ENCODE measurements around the gene WASHC3.
"Not testable (repeated sequence)": the region's sequence is repeated elsewhere in the genome, so short reads cannot be mapped to it uniquely, and the experiment has no call there.

WASHC3 gene

GRCh38 chr12:102061560-102062418 is at the start of gene WASHC3:
Gene WASHC3 (minus strand): TSS chr12:102061991. CDS start chr12:102061962, 29 bp downstream.
- FAIRE-seq: peak; percentile 97

DNA sequence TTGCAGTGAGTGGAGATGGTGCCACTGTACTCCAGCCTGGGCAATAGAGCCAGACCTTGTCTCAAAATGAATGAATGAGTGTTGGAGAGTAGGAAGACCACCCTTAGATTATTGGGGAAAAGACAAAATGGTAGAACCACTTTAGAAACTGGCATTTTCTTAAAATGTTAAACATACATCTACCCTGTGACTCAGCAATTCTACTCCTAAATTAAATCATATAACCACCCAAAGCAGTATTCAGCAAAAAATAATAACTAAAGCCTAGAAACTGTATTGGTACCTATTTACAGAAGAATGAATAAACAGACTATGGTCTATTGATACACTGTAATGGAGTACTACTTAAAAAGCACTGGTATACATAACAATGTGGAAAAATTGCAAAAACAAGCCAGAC is 49.0 kb upstream of the WASHC3 start:
- no peak for FAIRE-seq

GRCh38 chr12:102107970-102108369 is 46.2 kb upstream of the WASHC3 start:
- no peak for FAIRE-seq

- no peak for FAIRE-seq
These were observed 45.1 kb upstream of the WASHC3 start for GRCh38 chr12:102106905-102107304.

DNA sequence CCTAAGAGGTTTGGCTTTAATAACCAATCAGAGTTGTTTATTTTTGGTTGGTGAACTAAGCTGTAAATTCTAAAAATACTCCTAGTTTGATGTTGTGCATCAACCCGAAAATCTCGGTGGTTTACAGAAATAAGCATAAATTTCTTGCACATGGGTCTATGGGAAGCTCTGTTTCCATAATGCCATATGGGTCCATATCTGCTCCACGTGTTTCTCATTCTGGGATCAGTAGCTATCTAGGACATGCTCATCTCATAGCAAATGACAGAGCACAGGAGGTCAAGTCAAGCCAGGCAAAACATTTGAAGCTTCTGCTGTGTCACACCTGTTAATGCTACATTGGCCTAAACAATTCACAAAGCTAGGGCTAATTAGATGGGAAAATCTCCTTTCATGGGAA is 35.1 kb upstream of the WASHC3 start:
- FAIRE-seq: no peak

- peak; percentile 86 for FAIRE-seq
These were observed 34.0 kb upstream of the WASHC3 start for GRCh38 chr12:102095677-102096263.

- no peak for FAIRE-seq
These were observed 31.5 kb upstream of the WASHC3 start for GRCh38 chr12:102093319-102093718.

GRCh38 chr12:102089228-102089835 is 27.5 kb upstream of the WASHC3 start:
- not testable (repeated sequence) for FAIRE-seq

- no peak for FAIRE-seq
These were observed 19.1 kb upstream of the WASHC3 start for GRCh38 chr12:102080842-102081241.

- FAIRE-seq: not testable (repeated sequence)
These were observed 10.3 kb upstream of the WASHC3 start for GRCh38 chr12:102072092-102072491.

DNA sequence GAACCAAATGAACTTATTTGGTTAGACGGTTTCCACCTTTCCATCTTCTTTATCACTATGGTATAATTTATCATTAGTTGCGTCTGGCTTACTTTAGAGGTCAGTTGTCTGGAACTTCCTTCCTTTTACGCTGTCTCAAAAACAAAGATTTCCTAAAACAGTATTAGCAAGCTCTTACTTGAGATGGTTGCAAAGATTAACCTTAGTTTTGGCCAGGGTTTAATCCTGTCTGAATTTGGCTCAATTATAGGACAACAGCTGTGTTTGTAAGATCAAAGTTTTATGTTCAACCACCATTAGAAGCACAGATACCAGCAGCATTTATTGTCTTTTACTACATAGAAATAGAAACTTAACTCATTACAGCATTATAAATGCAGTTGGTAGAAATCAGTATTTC is 7.9 kb upstream of the WASHC3 start:
- no peak for FAIRE-seq

DNA sequence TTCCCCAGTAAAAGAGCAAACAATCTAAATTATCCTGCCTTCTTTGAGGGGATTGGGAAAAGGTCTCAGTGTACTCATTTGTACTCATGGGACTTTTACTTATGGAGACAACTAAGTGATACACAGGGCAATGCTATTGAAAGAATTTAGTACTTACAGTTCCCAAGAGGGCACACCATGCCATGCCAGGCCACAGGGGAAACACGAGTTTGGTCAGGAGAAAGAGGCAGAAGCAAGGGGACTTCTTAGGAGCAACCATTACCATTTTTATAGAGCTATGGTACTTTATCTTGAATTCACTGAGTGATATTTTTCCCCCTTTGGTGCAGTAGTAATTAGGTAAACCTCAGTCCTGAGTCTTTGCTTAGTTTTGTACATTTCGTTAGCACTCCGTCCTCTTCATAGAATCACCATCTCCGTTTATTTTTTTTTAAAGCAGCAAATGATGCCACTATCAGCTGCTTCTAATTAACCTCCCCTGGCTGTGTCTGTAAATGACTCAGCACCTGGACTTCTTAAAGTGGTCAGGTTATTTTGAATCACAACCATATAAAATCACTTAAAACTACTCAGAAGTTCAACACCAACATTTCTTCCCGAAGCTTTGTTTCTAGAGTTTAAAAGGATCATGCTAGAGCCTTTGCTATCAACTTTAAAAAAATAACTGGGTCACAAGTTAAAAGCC is 5.9 kb upstream of the WASHC3 start:
- FAIRE-seq: no peak

- FAIRE-seq: no peak
These were observed 2.7 kb upstream of the WASHC3 start for GRCh38 chr12:102064476-102064875.

- FAIRE-seq: no peak
These were observed 1.3 kb upstream of the WASHC3 start for GRCh38 chr12:102063069-102063468.

- FAIRE-seq: no peak
These were observed 622 bp upstream of the WASHC3 start for GRCh38 chr12:102062419-102062806.

DNA sequence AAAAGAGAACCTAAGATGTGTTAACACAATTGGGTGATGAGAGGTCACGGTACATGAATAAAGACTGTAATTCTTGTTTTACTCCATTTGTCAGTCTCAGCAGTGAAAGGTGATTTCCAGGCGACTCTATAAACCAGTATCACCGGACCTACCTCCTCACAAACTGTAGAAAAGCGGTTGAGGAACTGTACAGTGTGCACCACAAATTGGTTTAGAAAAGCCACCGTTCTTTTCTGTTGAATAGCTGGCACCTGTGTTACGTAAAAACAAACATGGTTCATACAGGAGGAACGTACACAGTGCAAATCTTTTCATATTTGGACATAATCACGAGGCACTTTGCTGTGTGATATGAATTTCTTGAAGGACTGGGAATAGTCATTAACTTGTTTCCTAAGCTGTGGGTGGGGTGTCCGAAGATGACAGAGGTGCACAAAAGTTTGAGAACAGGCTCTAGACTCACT is 663 bp downstream of the WASHC3 start:
- no peak for FAIRE-seq

DNA sequence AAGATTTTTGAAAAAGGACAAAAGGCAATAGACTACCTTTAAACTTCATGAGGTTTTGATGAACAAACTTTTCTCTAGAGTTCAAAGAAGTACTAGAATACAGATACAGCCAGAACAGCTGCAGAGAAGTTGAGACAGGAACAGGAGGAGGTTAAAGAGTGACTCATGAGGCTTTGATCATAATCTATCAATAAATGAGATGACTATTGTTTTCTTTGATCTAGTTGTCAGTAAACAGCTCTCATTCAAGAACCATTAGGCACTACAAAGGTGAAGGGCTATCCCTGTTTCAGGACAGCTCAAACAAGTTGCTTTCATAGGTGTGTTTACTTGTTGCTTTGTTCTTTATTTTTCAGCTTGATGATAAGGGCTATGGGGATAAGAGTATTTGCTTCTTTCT is 2.4 kb downstream of the WASHC3 start:
- no peak for FAIRE-seq

DNA sequence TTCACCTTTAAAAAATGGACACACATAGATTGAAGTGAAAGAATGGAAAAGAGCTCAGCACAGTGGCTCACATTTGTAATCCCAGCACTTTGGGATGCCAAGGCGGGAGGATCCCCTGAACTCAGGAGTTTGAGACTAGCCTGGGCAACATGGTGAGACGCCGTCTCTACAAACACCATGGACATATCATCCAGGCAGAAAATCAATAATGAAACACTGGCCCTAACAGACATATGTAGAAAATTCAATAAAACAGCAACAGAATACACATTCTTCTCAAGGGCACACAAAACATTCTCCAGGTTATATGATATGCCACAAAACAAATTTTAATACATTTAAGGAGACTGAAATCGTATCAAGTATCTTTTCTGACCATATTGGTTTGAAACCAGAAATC is 7.4 kb downstream of the WASHC3 start:
- FAIRE-seq: no peak

DNA sequence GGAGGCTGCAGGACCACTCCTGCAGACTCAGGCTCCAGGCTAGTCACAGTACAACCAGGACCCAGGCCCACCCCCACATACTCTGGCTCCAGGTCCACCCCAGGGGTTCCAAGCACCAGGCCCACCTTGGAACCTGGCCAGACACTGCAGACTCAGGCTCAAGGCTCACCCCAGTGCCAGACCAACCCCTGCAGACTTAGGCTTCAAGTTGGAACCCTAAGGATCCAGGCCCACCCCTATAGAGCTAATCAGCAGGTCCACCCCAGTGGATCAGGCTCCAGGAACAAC is 8.8 kb downstream of the WASHC3 start:
- no peak for FAIRE-seq

DNA sequence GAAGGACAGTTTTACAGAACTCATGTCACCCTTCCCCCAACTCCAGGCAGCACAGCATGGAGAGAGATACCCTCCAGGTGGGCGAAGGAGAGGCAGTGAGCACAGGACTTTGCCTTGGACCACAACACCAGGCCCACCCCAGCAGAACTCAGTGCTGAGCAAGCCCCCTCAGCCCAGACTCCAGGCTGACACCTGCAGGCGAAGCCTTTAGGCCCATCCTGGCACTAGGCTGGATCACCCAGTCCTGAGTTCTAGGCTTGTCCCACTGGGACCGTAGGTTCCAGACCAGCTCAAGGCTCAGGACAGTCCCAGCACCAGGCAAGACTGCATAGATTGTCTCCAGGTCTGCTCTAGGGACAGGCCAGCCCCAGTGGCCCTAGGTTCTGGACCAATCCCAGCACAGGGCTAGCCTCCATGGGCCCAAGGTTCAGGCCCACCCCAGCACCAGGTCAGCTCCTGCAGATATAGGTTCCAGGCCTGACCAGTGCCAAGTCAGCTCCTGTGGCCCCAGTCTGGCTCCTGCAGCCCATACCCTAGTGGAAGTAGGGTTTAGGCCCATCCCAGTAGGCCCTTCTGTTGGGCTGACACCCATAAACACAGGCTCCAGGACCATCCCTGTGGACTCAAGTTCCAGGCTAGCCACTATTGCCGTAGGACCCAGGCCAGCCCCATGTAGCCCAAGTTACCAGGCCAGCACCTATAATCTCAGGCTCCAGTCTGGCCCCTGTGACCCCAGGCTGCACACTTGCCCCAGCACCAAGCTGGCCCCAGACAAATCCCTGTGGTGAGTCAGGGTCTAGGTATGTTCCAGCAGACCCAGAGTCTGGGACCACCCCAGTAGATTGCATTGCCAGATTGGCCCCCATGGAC is 9.4 kb downstream of the WASHC3 start:
- no peak for FAIRE-seq

GRCh38 chr12:102051431-102051965 is 10.3 kb downstream of the WASHC3 start:
- no peak for FAIRE-seq
